ENCODE data around the gene RAB10.

DNA sequence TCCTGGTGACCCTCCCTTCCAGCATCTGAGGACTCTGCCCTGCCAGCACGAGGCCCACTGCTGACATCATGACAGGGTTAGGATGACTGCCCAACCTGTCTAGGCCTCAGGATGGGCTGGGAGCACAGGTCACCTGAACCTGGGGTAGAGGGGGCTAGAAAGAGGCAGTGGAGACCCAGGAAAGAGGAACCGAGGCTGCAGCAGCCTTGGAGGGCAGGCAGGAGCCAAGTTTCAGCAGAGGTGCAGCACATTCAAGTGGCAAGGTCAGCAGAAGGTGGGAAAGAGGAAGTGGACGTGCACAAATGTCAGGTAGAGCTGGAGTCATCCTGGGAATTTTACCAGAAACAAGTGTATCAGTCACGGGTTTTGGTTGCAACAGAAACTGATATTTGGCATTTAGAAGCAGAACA lies 13.6 kb upstream of the RAB10 start:
- TF ChIP-seq, protein P1, sequence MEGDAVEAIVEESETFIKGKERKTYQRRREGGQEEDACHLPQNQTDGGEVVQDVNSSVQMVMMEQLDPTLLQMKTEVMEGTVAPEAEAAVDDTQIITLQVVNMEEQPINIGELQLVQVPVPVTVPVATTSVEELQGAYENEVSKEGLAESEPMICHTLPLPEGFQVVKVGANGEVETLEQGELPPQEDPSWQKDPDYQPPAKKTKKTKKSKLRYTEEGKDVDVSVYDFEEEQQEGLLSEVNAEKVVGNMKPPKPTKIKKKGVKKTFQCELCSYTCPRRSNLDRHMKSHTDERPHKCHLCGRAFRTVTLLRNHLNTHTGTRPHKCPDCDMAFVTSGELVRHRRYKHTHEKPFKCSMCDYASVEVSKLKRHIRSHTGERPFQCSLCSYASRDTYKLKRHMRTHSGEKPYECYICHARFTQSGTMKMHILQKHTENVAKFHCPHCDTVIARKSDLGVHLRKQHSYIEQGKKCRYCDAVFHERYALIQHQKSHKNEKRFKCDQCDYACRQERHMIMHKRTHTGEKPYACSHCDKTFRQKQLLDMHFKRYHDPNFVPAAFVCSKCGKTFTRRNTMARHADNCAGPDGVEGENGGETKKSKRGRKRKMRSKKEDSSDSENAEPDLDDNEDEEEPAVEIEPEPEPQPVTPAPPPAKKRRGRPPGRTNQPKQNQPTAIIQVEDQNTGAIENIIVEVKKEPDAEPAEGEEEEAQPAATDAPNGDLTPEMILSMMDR (IDR thresholded peaks at IDR 0.05), result no peak
- TF ChIP-seq POLR2A (IDR thresholded peaks at IDR 0.05), result no peak

All from Peyer's patch (tissue), 4 donors.